HCEC 1CT (cell line): Measurements from ENCODE around the gene PRKACA.

Source experiments
- DNase-seq: peaks from one replicate; pipeline ENCODE4 v3.0.0-alpha.2; 2017

Gene PRKACA

DNA sequence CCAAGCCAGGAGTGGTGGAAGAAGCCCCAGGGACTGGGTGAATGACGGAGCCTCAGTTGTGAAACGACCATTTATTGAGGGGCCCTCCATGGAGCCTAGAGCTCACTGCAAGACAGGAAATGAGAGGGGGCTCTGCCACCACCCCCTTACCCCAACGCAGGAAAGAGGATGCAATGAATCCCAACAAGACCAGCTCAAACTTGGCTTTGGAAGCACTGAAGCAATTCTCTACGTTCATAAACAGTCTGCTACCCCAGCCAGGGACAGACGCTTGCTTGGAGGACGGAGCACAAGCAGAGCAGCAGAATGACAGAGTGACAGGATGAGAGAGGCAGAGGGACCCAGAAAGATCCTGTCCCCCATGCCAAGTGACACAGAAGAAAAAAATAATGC lies 1.0 kb downstream of the PRKACA start:
- no peak for DNase-seq

- no peak for DNase-seq
These were observed 1.8 kb downstream of the PRKACA start for GRCh38 chr19:14115756-14116155.

DNA sequence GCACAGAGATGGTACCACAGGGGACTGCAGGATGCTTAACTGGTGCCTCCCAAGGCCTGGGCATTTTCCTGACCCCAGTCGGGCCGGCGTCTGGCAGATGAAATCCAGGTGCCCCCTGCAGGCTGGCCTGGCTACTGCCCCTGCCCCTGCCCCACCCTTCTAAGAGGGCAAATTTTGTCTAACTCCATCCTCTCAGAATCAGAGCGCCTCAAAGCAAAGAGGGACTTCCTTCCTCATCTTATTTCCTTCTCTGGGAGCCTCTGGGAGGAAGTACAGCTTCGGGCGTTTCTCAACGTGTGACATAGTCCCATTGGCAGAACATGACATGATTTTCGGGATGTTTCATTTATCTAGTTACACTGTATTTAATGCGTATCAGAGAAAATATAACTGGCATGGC lies 2.7 kb downstream of the PRKACA start:
- no peak for DNase-seq

- no peak for DNase-seq
These were observed 3.1 kb downstream of the PRKACA start for GRCh38 chr19:14114439-14114838.

GRCh38 chr19:14113762-14114414 lies 3.7 kb downstream of the PRKACA start:
- no peak for DNase-seq

DNA sequence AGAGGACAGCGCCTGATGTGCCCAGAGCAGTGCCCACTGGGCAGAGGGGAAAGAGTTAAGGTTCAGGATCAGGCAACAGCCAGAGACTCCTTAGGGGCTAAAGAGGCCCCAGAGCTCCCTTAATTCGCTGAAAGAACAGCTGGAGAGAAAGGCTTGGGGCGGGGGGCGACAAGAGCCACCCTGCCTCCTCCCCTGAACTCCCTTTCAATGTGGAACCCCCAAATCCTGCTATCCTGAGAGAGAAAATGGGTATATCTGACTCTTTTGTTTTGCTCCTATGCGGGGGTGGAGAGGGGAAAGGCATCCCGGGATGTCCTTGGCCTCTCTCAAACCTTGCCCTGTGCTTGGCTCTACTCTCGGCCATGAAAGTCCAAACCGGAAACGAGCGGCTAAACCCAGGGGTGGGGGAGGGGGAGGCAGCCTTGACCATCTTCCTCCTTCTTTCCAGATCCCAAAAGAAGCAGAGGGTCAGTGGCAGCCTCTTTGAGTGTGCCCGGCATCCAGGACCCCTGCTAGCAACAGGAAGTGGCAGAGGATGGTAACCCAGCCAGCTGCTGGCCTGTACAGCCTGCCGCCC lies 4.7 kb downstream of the PRKACA start:
- DNase-seq: no peak

- no peak for DNase-seq
These were observed 5.3 kb downstream of the PRKACA start for GRCh38 chr19:14112051-14112808.

GRCh38 chr19:14111486-14111885 lies 6.1 kb downstream of the PRKACA start:
- no peak for DNase-seq

DNA sequence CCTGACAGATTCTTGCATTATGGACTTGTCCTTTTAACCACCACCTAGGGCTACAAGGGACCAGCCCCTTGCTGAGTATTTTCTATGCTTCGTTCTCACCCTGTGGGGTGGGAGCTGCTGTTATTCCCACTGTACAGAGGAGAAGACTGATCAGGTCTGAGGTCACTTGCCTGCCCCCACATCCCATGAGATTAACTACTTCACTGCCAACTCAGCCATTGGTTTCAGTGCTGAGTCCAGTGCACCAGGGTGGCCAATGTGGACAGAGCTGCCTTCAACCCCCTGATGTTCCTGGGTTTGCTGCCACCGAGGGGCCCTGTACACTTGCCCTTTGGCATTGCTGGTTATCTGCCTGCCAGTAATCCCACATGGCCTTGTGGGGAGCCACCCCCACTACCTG lies 6.9 kb downstream of the PRKACA start:
- DNase-seq: no peak

- DNase-seq: no peak
These were observed 9.7 kb downstream of the PRKACA start for GRCh38 chr19:14107581-14108461.

DNA sequence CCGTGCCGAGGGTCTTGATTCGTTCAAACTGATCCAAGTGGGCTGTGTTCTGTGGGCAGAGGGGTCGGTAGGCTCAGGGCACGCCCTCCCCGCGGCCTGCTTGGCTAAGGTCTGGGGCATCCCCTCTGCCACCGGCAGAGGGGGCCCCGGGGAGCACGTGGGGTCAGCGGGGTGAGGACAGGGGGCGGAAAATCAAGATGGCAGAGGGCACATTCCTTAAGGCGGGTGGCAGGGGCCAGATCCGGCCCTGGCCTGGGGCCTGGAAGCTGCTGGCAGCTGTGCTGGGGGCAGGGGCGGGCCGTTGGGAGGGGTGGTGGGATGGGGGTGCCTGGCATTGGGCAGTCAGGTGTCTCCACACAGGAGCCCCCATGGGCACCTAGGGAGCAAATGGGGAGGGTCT lies 10.7 kb downstream of the PRKACA start:
- no peak for DNase-seq

DNA sequence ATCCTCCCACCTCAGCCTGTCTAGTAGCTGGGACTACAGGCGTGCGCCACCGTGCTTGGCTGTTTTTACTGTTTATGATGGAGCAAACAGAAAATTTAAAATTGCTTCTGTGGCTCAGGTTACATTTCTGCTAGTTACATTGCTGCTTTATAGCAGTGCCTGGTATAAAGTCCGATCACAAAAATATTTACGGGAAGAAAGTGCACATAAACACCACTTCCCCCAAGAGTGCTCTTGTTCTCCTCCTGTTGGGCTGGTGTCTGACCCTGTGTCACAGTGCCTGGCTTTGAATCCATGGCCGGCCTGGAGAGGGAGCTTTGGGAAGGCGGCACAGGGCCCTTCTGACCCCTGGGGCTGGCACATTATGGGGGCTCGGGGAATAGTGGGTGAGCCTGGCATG lies 11.9 kb downstream of the PRKACA start:
- DNase-seq: no peak

GRCh38 chr19:14103310-14103709 lies 14.3 kb downstream of the PRKACA start:
- DNase-seq: no peak

- DNase-seq: no peak
These were observed 14.8 kb downstream of the PRKACA start for GRCh38 chr19:14102756-14103155.

GRCh38 chr19:14102102-14102696 lies 15.4 kb downstream of the PRKACA start:
- DNase-seq: no peak

DNA sequence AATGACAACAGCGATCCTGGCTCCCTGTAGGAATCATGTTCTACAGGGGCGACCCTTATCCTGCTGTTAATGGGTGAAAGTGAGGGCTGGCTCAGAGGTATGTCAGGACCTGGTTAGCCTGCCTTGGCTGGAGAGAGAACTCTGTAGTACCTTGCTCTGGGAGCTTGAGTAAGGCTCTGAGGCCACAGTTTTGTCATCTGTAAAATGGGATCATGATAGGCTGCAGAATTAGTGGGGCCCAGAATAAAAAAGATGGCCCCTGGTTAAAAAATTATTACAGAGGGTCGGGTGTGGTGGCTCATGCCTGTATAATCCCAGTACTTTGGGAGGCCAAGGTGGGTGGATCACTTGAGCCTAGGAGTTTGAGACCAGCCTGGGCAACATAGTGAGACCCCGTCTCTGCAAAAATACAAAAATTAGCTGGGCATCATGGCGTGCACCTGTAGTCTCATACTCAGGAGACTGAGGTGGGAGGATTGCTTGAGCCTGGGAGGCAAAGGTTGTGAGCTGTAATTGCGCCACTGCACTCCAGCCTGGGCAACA lies 16.5 kb downstream of the PRKACA start:
- no peak for DNase-seq

DNA sequence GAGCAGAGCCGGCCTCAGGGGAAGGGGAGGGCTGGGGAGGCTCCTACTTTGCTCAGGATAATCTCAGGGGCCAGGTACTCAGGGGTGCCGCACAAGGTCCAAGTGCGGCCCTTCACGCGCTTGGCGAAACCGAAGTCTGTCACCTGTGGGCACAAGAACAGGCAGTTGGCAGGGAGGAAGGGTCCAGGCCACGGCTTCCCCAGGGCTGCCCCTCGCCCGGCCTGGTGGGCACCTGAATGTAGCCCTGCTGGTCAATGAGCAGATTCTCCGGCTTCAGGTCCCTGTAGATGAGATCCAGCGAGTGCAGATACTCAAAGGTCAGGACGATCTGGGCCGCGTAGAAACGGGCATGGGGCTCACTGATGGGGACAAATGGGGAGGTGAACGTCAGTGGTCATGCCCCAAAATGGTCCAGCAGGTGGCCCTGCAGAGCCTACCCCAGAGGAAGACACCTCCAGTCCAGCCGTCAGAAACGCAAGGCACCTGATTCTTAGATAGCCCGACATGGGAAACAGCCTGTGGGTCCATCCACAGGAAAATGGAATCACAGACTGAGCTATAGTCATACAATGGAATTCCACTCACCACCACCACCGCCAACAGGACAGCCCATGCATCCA lies 19.9 kb downstream of the PRKACA start:
- no peak for DNase-seq

- no peak for DNase-seq
These were observed 21.1 kb downstream of the PRKACA start for GRCh38 chr19:14096272-14096992.

- no peak for DNase-seq
These were observed 22.7 kb downstream of the PRKACA start for GRCh38 chr19:14094854-14095253.

DNA sequence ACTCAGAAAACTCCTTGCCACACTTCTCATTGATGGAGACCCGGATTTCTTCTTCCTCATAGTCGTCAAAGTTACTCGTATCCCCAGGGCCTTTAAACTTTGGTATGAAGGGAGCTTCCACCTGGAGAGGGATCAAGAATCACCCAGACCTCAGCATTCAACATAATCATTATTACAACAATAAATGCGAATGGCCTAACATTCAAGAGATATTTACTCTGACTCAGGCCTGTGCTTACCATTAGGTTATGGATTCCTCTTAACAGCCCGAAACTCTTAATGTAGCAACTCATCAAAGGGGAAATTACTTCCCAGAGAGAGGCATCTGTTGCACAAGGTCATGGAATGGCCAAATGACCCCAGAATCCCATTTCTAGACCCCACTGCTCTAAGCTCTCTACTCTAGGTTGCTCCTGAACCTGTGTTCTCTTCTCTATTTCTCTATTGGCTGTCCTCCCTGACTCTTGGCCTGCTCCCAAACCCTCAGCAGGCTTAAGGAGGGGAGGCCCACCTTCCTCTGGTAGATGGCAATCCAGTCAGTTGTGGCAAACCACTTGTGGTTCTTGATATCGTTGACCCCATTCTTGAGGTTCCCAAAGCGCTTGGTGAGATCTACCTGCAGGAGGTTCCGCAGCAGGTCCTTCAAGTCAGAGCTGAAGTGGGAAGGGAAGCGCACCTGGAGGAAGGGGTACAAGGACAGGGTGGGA lies 24.3 kb downstream of the PRKACA start:
- no peak for DNase-seq
